MM.1S (cell line): ENCODE data around the gene UBTD1.

Source experiments
- CTCF ChIP-seq: fragments of 300-600 bp; sonication (generic); IDR thresholded peaks from 2 replicates; pipeline ENCODE4 v1.5.1; 2016; ENCODE audit warnings: antibody characterized with exemption, low read length, mixed read lengths
- EZH2 ChIP-seq: fragments of 300-600 bp; sonication (generic); optimal IDR thresholded peaks from 2 replicates; pipeline ENCODE3; 2017; ENCODE audit warnings: low read depth, mild to moderate bottlenecking, antibody characterized with exemption, low read length, mixed read lengths
- EZH2phosphoT487 ChIP-seq: fragments of 300-600 bp; sonication (generic); IDR thresholded peaks from 2 replicates; pipeline ENCODE4 v1.6.1; 2018; ENCODE audit warnings: antibody characterized with exemption, low read length

GRCh38 chr10:97520978-97521761, 22.4 kb downstream of the UBTD1 start:
- TF ChIP-seq CTCF (no peak), EZH2phosphoT487 (no peak), EZH2 (no peak)
